Mesendoderm (in vitro differentiated cells): ENCODE data around the gene RSAD2.

ENCODE experiments used
- DNase-seq: peaks from one replicate; pipeline ENCODE4 v3.0.0; 2013
- H2AK5ac ChIP-seq: 2 replicates; pipeline ENCODE4 v1.6.1; 2013; ENCODE audit warnings: low read length, inconsistent platforms
- H2BK120ac ChIP-seq: 2 replicates; pipeline ENCODE4 v1.6.1; 2013; ENCODE audit warnings: low read depth, mild to moderate bottlenecking, low read length, moderate library complexity, mixed read lengths
- H2BK15ac ChIP-seq: replicated peaks from 2 replicates; pipeline ENCODE4 v1.6.1; 2013; ENCODE audit warnings: low read depth, mild to moderate bottlenecking, moderate library complexity
- H2BK5ac ChIP-seq: 2 replicates; pipeline ENCODE4 v1.6.1; 2013; ENCODE audit warnings: low read length, inconsistent platforms
- H3K18ac ChIP-seq: 2 replicates; pipeline ENCODE4 v1.6.1; 2013; ENCODE audit warnings: mild to moderate bottlenecking, low read length, mixed read lengths
- H3K23ac ChIP-seq: one replicate; pipeline ENCODE4 v1.6.1; 2013; ENCODE audit warnings: low read length
- H3K27ac ChIP-seq: 2 replicates; pipeline ENCODE4 v1.5.1; 2013; ENCODE audit warnings: low read depth, mild to moderate bottlenecking, inconsistent platforms, low read length, moderate library complexity
- H3K27me3 ChIP-seq: 2 replicates; pipeline ENCODE4 v1.6.1; 2013; ENCODE audit warnings: low read length, control low read depth, mild to moderate bottlenecking, inconsistent platforms; ENCODE audit not compliant: insufficient read depth, poor library complexity
- H3K36me3 ChIP-seq: 2 replicates; pipeline ENCODE4 v1.6.1; 2013; ENCODE audit warnings: low read length, inconsistent platforms; ENCODE audit not compliant: control insufficient read depth, insufficient read depth
- H3K4ac ChIP-seq: one replicate; pipeline ENCODE4 v1.6.1; 2013; ENCODE audit warnings: low read depth, mild to moderate bottlenecking, low read length, moderate library complexity
- H3K4me1 ChIP-seq: 2 replicates; pipeline ENCODE4 v1.6.1; 2013; ENCODE audit warnings: low read depth, low read length, inconsistent platforms; ENCODE audit not compliant: control insufficient read depth
- H3K4me2 ChIP-seq: 2 replicates; pipeline ENCODE4 v1.6.1; 2013; ENCODE audit warnings: low read length
- H3K4me3 ChIP-seq: 2 replicates; pipeline ENCODE4 v1.5.1; 2013; ENCODE audit warnings: mild to moderate bottlenecking, low read length
- H3K56ac ChIP-seq: one replicate; pipeline ENCODE4 v1.6.1; 2013; ENCODE audit warnings: low read length
- H3K79me1 ChIP-seq: 2 replicates; pipeline ENCODE4 v1.6.1; 2013; ENCODE audit warnings: low read length, inconsistent platforms
- H3K79me2 ChIP-seq: 2 replicates; pipeline ENCODE4 v1.6.1; 2013; ENCODE audit warnings: mild to moderate bottlenecking, low read length; ENCODE audit not compliant: control insufficient read depth, insufficient read depth
- H3K9ac ChIP-seq: 2 replicates; pipeline ENCODE4 v1.6.1; 2013; ENCODE audit warnings: low read length, inconsistent platforms
- H4K5ac ChIP-seq: one replicate; pipeline ENCODE4 v1.6.1; 2013; ENCODE audit warnings: low read length
- H4K8ac ChIP-seq: one replicate; pipeline ENCODE4 v1.6.1; 2013; ENCODE audit warnings: low read depth, mild to moderate bottlenecking, control low read depth, low read length, moderate library complexity
- WGBS: extraction: QIAGEN DNeasy Blood & Tissue Kit; methylation state at CpG from one replicate; pipeline ENCODE4 v1.1.7; 2013; ENCODE audit warnings: low lambda C conversion rate, missing lambda C conversion rate; ENCODE audit not compliant: insufficient coverage; ENCODE audit errors: extremely low coverage; 5-methylcytosine and 5-hydroxymethylcytosine counted together

RSAD2 gene

DNA sequence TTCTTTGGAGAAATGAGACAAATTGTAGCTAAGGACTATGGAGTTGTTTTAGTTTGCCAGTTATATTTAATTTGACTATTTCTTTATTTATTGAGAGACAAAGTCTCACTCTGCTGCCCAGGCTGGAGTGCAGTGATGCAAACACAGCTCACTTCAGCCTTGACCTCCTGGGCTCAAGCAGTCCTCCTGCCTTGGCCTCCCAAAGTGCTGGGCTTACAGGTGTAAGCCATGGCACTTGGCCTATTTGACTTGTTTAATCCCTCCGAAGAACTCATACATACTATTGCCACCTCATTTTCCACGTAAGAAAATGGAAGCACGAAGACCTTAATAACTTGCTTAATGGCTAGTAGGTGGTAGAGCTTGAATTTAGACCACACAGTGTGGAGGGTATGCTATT, 38.6 kb downstream of the RSAD2 start:
- Histone ChIP-seq H2BK120ac (no peak overlapping the region), H2BK15ac (no peak overlapping the region), H3K23ac (no peak overlapping the region), H2AK5ac (no peak overlapping the region), H2BK5ac (no peak overlapping the region), H3K27me3 (no peaks in the 10 kb centered on the region), H3K9ac (no peak overlapping the region), H4K5ac (no peak overlapping the region), H3K4me2 (no peak overlapping the region), H3K79me2 (no peaks in the 10 kb centered on the region), H3K4me1 (peaks cover 4% of the 10 kb centered on the region), H3K18ac (no peak overlapping the region), H3K79me1 (peaks cover 4% of the 10 kb centered on the region), H4K8ac (no peak overlapping the region), H3K36me3 (no peaks in the 10 kb centered on the region), H3K4ac (no peak overlapping the region), H3K56ac (no peak overlapping the region), H3K4me3 (no peak overlapping the region), H3K27ac (no peak overlapping the region)
- WGBS: no CpG with 5 or more reads among the region's 3 CpGs
- DNase-seq: no peak

DNA sequence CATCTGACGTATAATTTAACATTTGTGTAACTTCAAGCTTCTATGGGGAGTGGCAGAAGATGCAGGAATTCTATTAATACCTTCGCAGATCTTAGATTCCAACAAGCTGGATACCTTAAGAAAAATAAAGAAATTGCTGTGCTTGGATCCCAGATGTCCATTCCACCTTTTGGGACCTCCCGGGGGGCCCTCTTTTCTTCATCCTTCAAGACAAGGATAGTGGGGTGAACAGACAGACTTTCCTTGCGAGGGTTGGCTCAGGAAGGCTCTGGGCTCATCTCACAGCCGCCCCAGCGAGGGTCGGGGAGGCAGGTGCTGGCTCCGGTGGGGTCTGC, 39.1 kb downstream of the RSAD2 start:
- no peak overlapping the region for H3K23ac ChIP-seq
- no peak overlapping the region for H4K5ac ChIP-seq
- H2BK15ac ChIP-seq: no peak overlapping the region
- no peak for DNase-seq
- H3K79me1 ChIP-seq: peaks cover 5% of the 10 kb centered on the region
- no peaks in the 10 kb centered on the region for H3K36me3 ChIP-seq
- H3K27ac ChIP-seq: no peak overlapping the region
- H2AK5ac ChIP-seq: no peak overlapping the region
- H4K8ac ChIP-seq: no peak overlapping the region
- WGBS: no CpG with 5 or more reads among the region's 8 CpGs
- H3K4me1 ChIP-seq: peaks cover 4% of the 10 kb centered on the region
- no peak overlapping the region for H3K4me3 ChIP-seq
- peak overlapping the region; percentile 95 for H3K56ac ChIP-seq
- H3K9ac ChIP-seq: peak overlapping the region; percentile 82
- H3K18ac ChIP-seq: no peak overlapping the region
- H2BK120ac ChIP-seq: no peak overlapping the region
- no peak overlapping the region for H3K4ac ChIP-seq
- no peaks in the 10 kb centered on the region for H3K27me3 ChIP-seq
- no peaks in the 10 kb centered on the region for H3K79me2 ChIP-seq
- H3K4me2 ChIP-seq: peak overlapping the region; percentile 87
- H2BK5ac ChIP-seq: no peak overlapping the region

DNA sequence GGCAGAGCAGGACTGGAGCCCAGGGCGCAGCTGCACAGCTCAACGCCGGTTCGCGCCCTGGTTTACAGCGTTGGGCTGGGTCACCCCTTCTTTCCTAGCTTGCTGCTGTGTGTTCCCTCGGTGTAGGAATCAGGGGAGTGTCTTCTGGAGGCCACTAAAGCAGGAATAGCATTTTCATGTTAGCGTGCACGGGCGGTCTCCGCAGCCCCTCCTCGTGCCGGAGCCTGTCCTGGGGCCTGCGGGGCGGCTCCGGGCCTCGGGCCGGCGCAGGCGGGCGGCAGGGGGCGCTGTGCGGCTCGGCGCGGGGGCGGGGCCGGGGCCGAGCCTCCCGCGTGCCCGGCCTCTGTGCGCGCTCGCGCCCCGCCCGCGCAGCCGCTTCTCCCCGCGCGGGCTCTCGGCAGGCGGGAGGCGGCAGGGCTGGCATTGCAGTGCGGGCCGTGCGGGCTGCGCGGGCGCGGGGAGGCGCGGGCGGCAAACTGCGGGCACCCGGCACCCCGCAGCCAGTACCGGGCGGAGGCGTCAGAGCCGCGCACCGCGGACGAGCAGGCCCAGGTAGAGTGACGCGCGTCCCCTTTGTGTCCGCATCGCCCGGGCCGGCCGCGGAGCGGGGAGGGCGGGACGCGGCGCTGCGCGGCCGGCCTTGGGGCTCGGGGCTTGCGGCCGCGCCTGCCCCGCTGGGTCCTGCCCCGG, 39.6 kb downstream of the RSAD2 start, which contains the start of gene RNF144A:
TSS of gene RNF144A (plus strand) at position 342 of the 690 bp plus-strand sequence. CDS start 79,515 bp downstream, outside the sequence.
- peak; percentile 66 for DNase-seq

DNA sequence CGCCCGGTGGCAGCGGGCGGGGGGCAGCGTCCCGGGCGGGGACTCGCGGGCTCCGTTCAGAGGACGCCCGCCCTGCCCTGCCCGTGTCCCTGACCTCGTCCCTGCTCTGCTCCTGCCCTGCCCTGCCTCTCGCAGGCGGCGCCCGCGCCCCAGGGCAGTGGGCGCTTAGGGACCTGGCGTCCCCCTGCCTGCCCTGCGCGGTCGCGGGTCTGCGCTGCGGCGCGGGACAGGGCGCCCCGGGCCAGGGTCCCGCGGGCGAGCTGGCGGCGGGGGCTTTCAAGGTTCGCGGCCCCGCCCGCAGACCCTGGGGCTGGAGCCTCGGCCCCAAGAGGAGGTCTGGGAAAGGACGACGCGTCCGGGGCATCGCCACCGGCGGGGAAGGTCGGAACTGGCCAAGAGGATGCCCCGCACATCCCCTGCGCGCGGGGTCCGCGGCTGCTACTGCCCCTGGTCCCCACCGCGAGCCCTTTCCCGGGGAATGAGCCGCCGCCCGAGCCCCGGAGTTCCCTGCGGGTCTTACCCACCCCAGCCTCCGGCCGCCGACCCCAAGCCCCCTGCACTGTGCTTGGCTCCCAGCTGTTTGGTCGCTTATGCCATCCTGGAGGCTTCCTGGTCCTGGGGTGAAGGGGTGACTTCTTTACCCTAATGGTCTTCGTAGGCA, 40.3 kb downstream of the RSAD2 start:
- H3K9ac ChIP-seq: peak overlapping the region; percentile 83
- H3K79me2 ChIP-seq: no peaks in the 10 kb centered on the region
- peak overlapping the region; percentile 1 for H3K4ac ChIP-seq
- peak overlapping the region; percentile 9 for H3K18ac ChIP-seq
- peak overlapping the region; percentile 47 for H3K4me3 ChIP-seq
- DNase-seq: peak; percentile 49
- H2AK5ac ChIP-seq: no peak overlapping the region
- peaks cover 5% of the 10 kb centered on the region for H3K79me1 ChIP-seq
- H4K5ac ChIP-seq: no peak overlapping the region
- peak overlapping the region; percentile 70 for H3K4me2 ChIP-seq
- no peaks in the 10 kb centered on the region for H3K27me3 ChIP-seq
- no peak overlapping the region for H2BK120ac ChIP-seq
- peaks cover 4% of the 10 kb centered on the region for H3K4me1 ChIP-seq
- WGBS: no CpG with 5 or more reads among the region's 68 CpGs
- H3K27ac ChIP-seq: no peak overlapping the region
- no peak overlapping the region for H2BK15ac ChIP-seq
- peak overlapping the region; percentile 89 for H3K23ac ChIP-seq
- no peak overlapping the region for H2BK5ac ChIP-seq
- peak overlapping the region; percentile 88 for H3K56ac ChIP-seq
- no peaks in the 10 kb centered on the region for H3K36me3 ChIP-seq
- H4K8ac ChIP-seq: no peak overlapping the region

More for the DNA sequence above, 39.6 kb downstream of the RSAD2 start, which contains the start of gene RNF144A:
- Histone ChIP-seq H3K56ac (peak within 1 kb of the TSS; percentile 95), H3K36me3 (no peaks in the 10 kb centered on the region), H2BK15ac (no peak within 1 kb of the TSS), H3K27me3 (no peaks in the 10 kb centered on the region), H3K79me2 (no peaks in the 10 kb centered on the region), H4K8ac (no peak within 1 kb of the TSS), H3K18ac (peak within 1 kb of the TSS; percentile 9), H3K4me1 (peaks cover 4% of the 10 kb centered on the region), H3K4me2 (peak within 1 kb of the TSS; percentile 87), H3K4me3 (peak within 1 kb of the TSS; percentile 47), H3K23ac (peak within 1 kb of the TSS; percentile 89), H4K5ac (no peak within 1 kb of the TSS), H2AK5ac (no peak within 1 kb of the TSS), H3K27ac (no peak within 1 kb of the TSS), H3K79me1 (peaks cover 5% of the 10 kb centered on the region), H3K4ac (peak within 1 kb of the TSS; percentile 1), H3K9ac (peak within 1 kb of the TSS; percentile 83), H2BK120ac (no peak within 1 kb of the TSS), H2BK5ac (no peak within 1 kb of the TSS)
- no CpG with 5 or more reads among the region's 90 CpGs for WGBS

DNA sequence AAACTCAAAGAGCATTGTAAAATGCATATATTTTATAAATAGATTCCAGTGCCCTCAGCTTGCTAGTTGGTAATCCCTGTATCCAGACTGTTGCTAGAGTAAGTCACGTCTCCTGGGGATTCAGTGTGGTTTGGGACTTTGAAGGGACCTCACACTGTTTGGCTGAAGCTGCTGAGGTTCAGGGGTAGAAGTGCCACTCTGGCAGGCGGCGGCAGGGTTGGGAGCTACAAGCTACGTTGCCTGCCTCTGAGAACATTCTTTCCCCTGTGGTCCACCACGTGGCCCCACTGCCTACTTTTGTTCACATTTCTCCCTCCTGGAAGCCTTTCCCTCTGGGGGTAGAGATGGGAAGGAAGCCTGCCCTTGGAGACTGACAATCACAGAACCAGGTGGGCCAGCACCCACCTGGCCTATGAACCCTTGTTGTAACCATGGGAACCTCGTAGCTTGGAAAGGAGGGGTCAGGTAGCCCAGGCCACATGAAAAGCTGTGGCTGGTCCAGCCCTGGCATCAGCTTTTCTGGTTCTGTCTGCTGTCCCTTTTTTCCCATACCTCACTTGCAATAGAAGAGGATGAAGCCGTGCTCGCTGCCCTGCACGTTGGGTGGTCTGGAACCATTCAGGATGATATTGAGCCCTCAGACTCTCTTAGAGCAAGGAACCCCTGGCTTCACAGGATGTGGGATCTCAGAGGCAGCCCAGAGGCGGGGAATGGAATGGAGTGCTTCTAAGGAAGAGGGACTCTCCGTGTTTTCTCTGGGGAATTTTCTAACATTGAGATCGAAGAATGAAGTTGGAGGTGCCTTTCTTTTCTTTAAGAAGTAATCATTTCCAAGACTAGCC, 42.5 kb downstream of the RSAD2 start:
- no peak overlapping the region for H2BK120ac ChIP-seq
- H2BK15ac ChIP-seq: no peak overlapping the region
- H3K36me3 ChIP-seq: no peaks in the 10 kb centered on the region
- no peaks in the 10 kb centered on the region for H3K27me3 ChIP-seq
- H4K8ac ChIP-seq: no peak overlapping the region
- no peak overlapping the region for H3K9ac ChIP-seq
- H3K4me2 ChIP-seq: no peak overlapping the region
- H3K23ac ChIP-seq: no peak overlapping the region
- H3K79me1 ChIP-seq: peaks cover 7% of the 10 kb centered on the region
- H3K4me3 ChIP-seq: no peak overlapping the region
- no peak overlapping the region for H2AK5ac ChIP-seq
- H3K4ac ChIP-seq: no peak overlapping the region
- H4K5ac ChIP-seq: no peak overlapping the region
- no peak overlapping the region for H3K27ac ChIP-seq
- WGBS: no CpG with 5 or more reads among the region's 12 CpGs
- H3K56ac ChIP-seq: no peak overlapping the region
- DNase-seq: no peak
- H2BK5ac ChIP-seq: no peak overlapping the region
- H3K18ac ChIP-seq: no peak overlapping the region
- H3K79me2 ChIP-seq: no peaks in the 10 kb centered on the region
- peaks cover 4% of the 10 kb centered on the region for H3K4me1 ChIP-seq
